GM23338 (cell line): ENCODE measurements around the gene GFER. TPM values are rescaled to one million over a fixed set of nuclear protein-coding genes. Genes with fewer than 3 reads are reported as not detected.

Experiments used
- ATAC-seq: fragments of 200-7000 bp; cut with Tn5 transposase; 3 replicates; pipeline ENCODE4 v1.9.1; 2020
- DNase-seq: peaks from one replicate; pipeline ENCODE4 v3.0.0-alpha.2; 2015; ENCODE audit warnings: low spot score
- H2AFZ ChIP-seq: fragments of 200-600 bp; sonication (generic); 2 replicates; pipeline ENCODE4 v1.8.0; 2016; ENCODE audit warnings: antibody characterized with exemption, mild to moderate bottlenecking, moderate library complexity
- H3F3A ChIP-seq: fragments of 200-600 bp; sonication (generic); replicated peaks from 2 replicates; pipeline ENCODE4 v1.8.0; 2017; ENCODE audit warnings: antibody characterized with exemption, mixed run types, low read depth
- H3K27ac ChIP-seq: fragments of 200-600 bp; sonication (generic); 2 replicates; pipeline ENCODE4 v1.6.1; 2016; ENCODE audit warnings: low read depth
- H3K27me3 ChIP-seq: fragments of 200-600 bp; sonication (generic); 2 replicates; pipeline ENCODE4 v1.8.0; 2016; ENCODE audit warnings: mild to moderate bottlenecking, mixed run types, moderate library complexity; ENCODE audit not compliant: insufficient read depth
- H3K36me3 ChIP-seq: fragments of 200-600 bp; sonication (generic); 2 replicates; pipeline ENCODE4 v1.8.0; 2016; ENCODE audit warnings: mild to moderate bottlenecking; ENCODE audit not compliant: insufficient read depth
- H3K4me1 ChIP-seq: fragments of 200-600 bp; sonication (generic); 2 replicates; pipeline ENCODE4 v1.8.0; 2016; ENCODE audit warnings: mild to moderate bottlenecking, moderate library complexity; ENCODE audit not compliant: insufficient read depth
- H3K4me2 ChIP-seq: fragments of 200-600 bp; sonication (generic); 2 replicates; pipeline ENCODE4 v1.7.1; 2017; ENCODE audit warnings: mixed run types
- H3K4me3 ChIP-seq: fragments of 200-600 bp; sonication (generic); 2 replicates; pipeline ENCODE4 v1.6.1; 2016; ENCODE audit warnings: mixed run types
- H3K79me2 ChIP-seq: fragments of 200-600 bp; sonication (generic); replicated peaks from 2 replicates; pipeline ENCODE4 v1.8.0; 2017; ENCODE audit warnings: mild to moderate bottlenecking; ENCODE audit not compliant: insufficient read depth
- H3K9me2 ChIP-seq: fragments of 200-600 bp; sonication (generic); 2 replicates; pipeline ENCODE4 v1.8.0; 2017; ENCODE audit not compliant: insufficient read depth
- H4K20me1 ChIP-seq: fragments of 200-600 bp; sonication (generic); replicated peaks from 2 replicates; pipeline ENCODE4 v1.8.0; 2017; ENCODE audit warnings: mild to moderate bottlenecking; ENCODE audit not compliant: insufficient read depth
- H3K27ac Mint-ChIP-seq: 2 replicates; pipeline ENCODE4 v1.8.0; 2020; ENCODE audit warnings: inconsistent platforms, mild to moderate bottlenecking, moderate library complexity, mixed read lengths
- H3K27me3 Mint-ChIP-seq: 3 replicates; pipeline ENCODE4 v1.8.0; 2022; ENCODE audit warnings: low read depth, mild to moderate bottlenecking, moderate library complexity, mixed read lengths, inconsistent platforms; ENCODE audit not compliant: insufficient read depth, poor library complexity
- H3K36me3 Mint-ChIP-seq: 3 replicates; pipeline ENCODE4 v1.8.0; 2021; ENCODE audit warnings: low read depth, mild to moderate bottlenecking, inconsistent platforms, moderate library complexity, mixed read lengths
- H3K4me1 Mint-ChIP-seq: 3 replicates; pipeline ENCODE4 v1.8.0; 2020; ENCODE audit warnings: mild to moderate bottlenecking, inconsistent platforms, mixed read lengths
- H3K4me3 Mint-ChIP-seq: 3 replicates; pipeline ENCODE4 v1.8.0; 2021; ENCODE audit warnings: moderate library complexity, mild to moderate bottlenecking, inconsistent platforms, mixed read lengths
- H3K9me3 Mint-ChIP-seq: 3 replicates; pipeline ENCODE4 v1.8.0; 2020; ENCODE audit warnings: moderate library complexity, mild to moderate bottlenecking, inconsistent platforms, mixed read lengths
- CREB1 ChIP-seq: fragments of 250-450 bp; sonication (Bioruptor Pico); IDR thresholded peaks from 2 replicates; pipeline ENCODE4 v1.5.0; 2020; ENCODE audit warnings: low read depth, mild to moderate bottlenecking, moderate library complexity
- EZH2 ChIP-seq: fragments of 200-600 bp; sonication (generic); IDR thresholded peaks from one replicate; pipeline ENCODE4 v1.8.0; 2017; ENCODE audit warnings: antibody characterized with exemption, mild to moderate bottlenecking, low read depth; ENCODE audit not compliant: unreplicated experiment
- EZH2phosphoT487 ChIP-seq: fragments of 200-600 bp; sonication (generic); IDR thresholded peaks from one replicate; pipeline ENCODE4 v1.8.1; 2018; ENCODE audit warnings: antibody characterized with exemption; ENCODE audit not compliant: unreplicated experiment
- JUNB ChIP-seq: IDR thresholded peaks from one replicate; pipeline ENCODE4 v1.6.1; 2016; ENCODE audit warnings: antibody characterized with exemption; ENCODE audit not compliant: unreplicated experiment
- NANOG ChIP-seq: IDR thresholded peaks from 2 replicates; pipeline ENCODE4 v1.6.1; 2016; ENCODE audit warnings: antibody characterized with exemption, borderline replicate concordance
- POLR2AphosphoS5 ChIP-seq: IDR thresholded peaks from 2 replicates; pipeline ENCODE4 v1.6.1; 2016; ENCODE audit warnings: antibody characterized with exemption, low read depth
- STAT1 ChIP-seq: IDR thresholded peaks from one replicate; pipeline ENCODE4 v1.6.1; 2016; ENCODE audit warnings: antibody characterized with exemption; ENCODE audit not compliant: unreplicated experiment
- ZNF114 ChIP-seq: fragments of 250-450 bp; sonication (Bioruptor Pico); IDR thresholded peaks from 2 replicates; pipeline ENCODE4 v1.5.0; 2020; ENCODE audit warnings: mild to moderate bottlenecking, moderate library complexity
- ZNF331 ChIP-seq: fragments of 250-450 bp; sonication (Bioruptor Pico); IDR thresholded peaks from 2 replicates; pipeline ENCODE4 v1.5.0; 2020; ENCODE audit warnings: low read depth, mild to moderate bottlenecking, moderate library complexity
- polyA plus RNA-seq: library from polyadenylated mRNA; unstranded; fragments of >200 nt; fragmentation: Nextera tagmentation; extraction: Ambion mirVana; gene quantifications from 2 replicates; pipeline ENCODE4 v1.2.1, GENCODE V29; 2016
- total RNA-seq: library from RNA; depleted of rRNA; stranded (reverse); fragments of >200 nt; shearing (Covaris generic); gene quantifications from 2 replicates; pipeline ENCODE4 v1.2.3, GENCODE V29; 2014
- TF ChIP-seq, protein P1 (sequence below), 2 experiments: fragments of 200-600 bp in 1 of 2; sonication (generic) in 1 of 2; conservative IDR thresholded peaks; 2 replicates each; pipeline versions ENCODE4 v1.5.1 to v1.6.1; 2016 to 2017; ENCODE audit warnings: antibody characterized with exemption in 2 of 2, low read depth in 2 of 2, mild to moderate bottlenecking in 2 of 2, moderate library complexity in 1 of 2
- TF ChIP-seq, protein P2 (sequence below): IDR thresholded peaks from one replicate; pipeline ENCODE4 v1.6.1; 2018; ENCODE audit warnings: antibody characterized with exemption; ENCODE audit not compliant: unreplicated experiment
- TF ChIP-seq, protein P3 (sequence below): IDR thresholded peaks from 2 replicates; pipeline ENCODE4 v1.6.1; 2016; ENCODE audit warnings: antibody characterized with exemption
- TF ChIP-seq, protein P4 (sequence below): fragments of 250-450 bp; sonication (Bioruptor Pico); IDR thresholded peaks from 2 replicates; pipeline ENCODE4 v1.5.0; 2020; ENCODE audit warnings: mild to moderate bottlenecking, moderate library complexity

Gene GFER
- total and polyA plus RNA-seq, 2 experiments from 2014 or later = 40.1 to 64.5 TPM

DNA sequence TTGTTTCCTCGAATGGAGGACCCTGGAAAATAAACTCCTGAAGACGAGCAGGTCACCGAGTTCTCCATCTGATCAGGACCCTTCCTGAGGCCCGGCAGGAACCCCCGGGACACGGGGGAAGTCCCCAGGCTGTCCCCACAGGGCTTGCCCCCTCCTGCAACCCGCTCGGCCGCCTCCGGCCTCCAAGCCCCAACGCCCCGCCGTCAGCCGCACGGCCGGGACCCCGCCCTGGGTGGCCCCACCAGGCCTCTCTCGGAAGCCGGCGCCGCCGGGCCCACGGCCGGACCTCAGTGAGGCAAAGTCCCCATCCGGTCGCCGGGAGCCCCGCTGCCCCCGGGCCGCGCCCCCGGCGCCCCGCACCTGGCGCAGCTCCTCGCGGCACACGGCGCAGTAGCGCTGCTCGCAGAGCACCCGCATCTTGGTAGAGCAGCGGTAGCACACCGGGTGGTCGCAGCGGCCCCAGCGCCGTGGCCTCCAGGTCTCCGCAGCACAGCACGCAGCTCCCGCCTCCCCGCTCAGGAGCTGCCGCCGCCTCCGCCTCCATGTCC lies 25.2 kb downstream of the GFER start:
- Histone ChIP-seq H3K79me2 (peaks cover 37% of the 10 kb centered on the region), H3K4me1 (peaks cover 20% of the 10 kb centered on the region), H3K4me2 (peak overlapping the region; percentile 97), H3K9me2 (no peaks in the 10 kb centered on the region), H3K36me3 (no peaks in the 10 kb centered on the region), H3K4me3 (peak overlapping the region; percentile 91), H4K20me1 (peaks cover 35% of the 10 kb centered on the region), H3F3A (peaks cover 22% of the 10 kb centered on the region; the same call in 1 of the 2 replicates), H3K27ac (0 out of 2 replicates have a peak overlapping the region, but pooled peaks have one; percentile 45), H3K27me3 (no peaks in the 10 kb centered on the region), H2AFZ (no peak overlapping the region)
- H3K36me3 Mint-ChIP-seq = peaks cover 11% of the 10 kb centered on the region
- no peaks in the 10 kb centered on the region for H3K9me3 Mint-ChIP-seq
- ATAC-seq = peak; percentile 3; the same call in 2 of the 3 replicates
- H3K4me1 Mint-ChIP-seq = peaks cover 36% of the 10 kb centered on the region
- TF ChIP-seq EZH2phosphoT487 (no peak), NANOG (no peak), EZH2 (no peak), STAT1 (no peak), ZNF114 (CRISPR knock-in tag) (no peak), CREB1 (CRISPR knock-in tag) (no peak), POLR2AphosphoS5 (no peak), ZNF331 (no peak), JUNB (no peak)
- TF ChIP-seq, protein P1, sequence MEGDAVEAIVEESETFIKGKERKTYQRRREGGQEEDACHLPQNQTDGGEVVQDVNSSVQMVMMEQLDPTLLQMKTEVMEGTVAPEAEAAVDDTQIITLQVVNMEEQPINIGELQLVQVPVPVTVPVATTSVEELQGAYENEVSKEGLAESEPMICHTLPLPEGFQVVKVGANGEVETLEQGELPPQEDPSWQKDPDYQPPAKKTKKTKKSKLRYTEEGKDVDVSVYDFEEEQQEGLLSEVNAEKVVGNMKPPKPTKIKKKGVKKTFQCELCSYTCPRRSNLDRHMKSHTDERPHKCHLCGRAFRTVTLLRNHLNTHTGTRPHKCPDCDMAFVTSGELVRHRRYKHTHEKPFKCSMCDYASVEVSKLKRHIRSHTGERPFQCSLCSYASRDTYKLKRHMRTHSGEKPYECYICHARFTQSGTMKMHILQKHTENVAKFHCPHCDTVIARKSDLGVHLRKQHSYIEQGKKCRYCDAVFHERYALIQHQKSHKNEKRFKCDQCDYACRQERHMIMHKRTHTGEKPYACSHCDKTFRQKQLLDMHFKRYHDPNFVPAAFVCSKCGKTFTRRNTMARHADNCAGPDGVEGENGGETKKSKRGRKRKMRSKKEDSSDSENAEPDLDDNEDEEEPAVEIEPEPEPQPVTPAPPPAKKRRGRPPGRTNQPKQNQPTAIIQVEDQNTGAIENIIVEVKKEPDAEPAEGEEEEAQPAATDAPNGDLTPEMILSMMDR (conservative IDR thresholded peaks at IDR 0.05; ENCODE audit: low read depth in 2 of 2) = no peak
- TF ChIP-seq, protein P2, sequence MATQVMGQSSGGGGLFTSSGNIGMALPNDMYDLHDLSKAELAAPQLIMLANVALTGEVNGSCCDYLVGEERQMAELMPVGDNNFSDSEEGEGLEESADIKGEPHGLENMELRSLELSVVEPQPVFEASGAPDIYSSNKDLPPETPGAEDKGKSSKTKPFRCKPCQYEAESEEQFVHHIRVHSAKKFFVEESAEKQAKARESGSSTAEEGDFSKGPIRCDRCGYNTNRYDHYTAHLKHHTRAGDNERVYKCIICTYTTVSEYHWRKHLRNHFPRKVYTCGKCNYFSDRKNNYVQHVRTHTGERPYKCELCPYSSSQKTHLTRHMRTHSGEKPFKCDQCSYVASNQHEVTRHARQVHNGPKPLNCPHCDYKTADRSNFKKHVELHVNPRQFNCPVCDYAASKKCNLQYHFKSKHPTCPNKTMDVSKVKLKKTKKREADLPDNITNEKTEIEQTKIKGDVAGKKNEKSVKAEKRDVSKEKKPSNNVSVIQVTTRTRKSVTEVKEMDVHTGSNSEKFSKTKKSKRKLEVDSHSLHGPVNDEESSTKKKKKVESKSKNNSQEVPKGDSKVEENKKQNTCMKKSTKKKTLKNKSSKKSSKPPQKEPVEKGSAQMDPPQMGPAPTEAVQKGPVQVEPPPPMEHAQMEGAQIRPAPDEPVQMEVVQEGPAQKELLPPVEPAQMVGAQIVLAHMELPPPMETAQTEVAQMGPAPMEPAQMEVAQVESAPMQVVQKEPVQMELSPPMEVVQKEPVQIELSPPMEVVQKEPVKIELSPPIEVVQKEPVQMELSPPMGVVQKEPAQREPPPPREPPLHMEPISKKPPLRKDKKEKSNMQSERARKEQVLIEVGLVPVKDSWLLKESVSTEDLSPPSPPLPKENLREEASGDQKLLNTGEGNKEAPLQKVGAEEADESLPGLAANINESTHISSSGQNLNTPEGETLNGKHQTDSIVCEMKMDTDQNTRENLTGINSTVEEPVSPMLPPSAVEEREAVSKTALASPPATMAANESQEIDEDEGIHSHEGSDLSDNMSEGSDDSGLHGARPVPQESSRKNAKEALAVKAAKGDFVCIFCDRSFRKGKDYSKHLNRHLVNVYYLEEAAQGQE = no peak
- TF ChIP-seq, protein P3, sequence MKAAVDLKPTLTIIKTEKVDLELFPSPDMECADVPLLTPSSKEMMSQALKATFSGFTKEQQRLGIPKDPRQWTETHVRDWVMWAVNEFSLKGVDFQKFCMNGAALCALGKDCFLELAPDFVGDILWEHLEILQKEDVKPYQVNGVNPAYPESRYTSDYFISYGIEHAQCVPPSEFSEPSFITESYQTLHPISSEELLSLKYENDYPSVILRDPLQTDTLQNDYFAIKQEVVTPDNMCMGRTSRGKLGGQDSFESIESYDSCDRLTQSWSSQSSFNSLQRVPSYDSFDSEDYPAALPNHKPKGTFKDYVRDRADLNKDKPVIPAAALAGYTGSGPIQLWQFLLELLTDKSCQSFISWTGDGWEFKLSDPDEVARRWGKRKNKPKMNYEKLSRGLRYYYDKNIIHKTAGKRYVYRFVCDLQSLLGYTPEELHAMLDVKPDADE = no peak
- TF ChIP-seq, protein P4, sequence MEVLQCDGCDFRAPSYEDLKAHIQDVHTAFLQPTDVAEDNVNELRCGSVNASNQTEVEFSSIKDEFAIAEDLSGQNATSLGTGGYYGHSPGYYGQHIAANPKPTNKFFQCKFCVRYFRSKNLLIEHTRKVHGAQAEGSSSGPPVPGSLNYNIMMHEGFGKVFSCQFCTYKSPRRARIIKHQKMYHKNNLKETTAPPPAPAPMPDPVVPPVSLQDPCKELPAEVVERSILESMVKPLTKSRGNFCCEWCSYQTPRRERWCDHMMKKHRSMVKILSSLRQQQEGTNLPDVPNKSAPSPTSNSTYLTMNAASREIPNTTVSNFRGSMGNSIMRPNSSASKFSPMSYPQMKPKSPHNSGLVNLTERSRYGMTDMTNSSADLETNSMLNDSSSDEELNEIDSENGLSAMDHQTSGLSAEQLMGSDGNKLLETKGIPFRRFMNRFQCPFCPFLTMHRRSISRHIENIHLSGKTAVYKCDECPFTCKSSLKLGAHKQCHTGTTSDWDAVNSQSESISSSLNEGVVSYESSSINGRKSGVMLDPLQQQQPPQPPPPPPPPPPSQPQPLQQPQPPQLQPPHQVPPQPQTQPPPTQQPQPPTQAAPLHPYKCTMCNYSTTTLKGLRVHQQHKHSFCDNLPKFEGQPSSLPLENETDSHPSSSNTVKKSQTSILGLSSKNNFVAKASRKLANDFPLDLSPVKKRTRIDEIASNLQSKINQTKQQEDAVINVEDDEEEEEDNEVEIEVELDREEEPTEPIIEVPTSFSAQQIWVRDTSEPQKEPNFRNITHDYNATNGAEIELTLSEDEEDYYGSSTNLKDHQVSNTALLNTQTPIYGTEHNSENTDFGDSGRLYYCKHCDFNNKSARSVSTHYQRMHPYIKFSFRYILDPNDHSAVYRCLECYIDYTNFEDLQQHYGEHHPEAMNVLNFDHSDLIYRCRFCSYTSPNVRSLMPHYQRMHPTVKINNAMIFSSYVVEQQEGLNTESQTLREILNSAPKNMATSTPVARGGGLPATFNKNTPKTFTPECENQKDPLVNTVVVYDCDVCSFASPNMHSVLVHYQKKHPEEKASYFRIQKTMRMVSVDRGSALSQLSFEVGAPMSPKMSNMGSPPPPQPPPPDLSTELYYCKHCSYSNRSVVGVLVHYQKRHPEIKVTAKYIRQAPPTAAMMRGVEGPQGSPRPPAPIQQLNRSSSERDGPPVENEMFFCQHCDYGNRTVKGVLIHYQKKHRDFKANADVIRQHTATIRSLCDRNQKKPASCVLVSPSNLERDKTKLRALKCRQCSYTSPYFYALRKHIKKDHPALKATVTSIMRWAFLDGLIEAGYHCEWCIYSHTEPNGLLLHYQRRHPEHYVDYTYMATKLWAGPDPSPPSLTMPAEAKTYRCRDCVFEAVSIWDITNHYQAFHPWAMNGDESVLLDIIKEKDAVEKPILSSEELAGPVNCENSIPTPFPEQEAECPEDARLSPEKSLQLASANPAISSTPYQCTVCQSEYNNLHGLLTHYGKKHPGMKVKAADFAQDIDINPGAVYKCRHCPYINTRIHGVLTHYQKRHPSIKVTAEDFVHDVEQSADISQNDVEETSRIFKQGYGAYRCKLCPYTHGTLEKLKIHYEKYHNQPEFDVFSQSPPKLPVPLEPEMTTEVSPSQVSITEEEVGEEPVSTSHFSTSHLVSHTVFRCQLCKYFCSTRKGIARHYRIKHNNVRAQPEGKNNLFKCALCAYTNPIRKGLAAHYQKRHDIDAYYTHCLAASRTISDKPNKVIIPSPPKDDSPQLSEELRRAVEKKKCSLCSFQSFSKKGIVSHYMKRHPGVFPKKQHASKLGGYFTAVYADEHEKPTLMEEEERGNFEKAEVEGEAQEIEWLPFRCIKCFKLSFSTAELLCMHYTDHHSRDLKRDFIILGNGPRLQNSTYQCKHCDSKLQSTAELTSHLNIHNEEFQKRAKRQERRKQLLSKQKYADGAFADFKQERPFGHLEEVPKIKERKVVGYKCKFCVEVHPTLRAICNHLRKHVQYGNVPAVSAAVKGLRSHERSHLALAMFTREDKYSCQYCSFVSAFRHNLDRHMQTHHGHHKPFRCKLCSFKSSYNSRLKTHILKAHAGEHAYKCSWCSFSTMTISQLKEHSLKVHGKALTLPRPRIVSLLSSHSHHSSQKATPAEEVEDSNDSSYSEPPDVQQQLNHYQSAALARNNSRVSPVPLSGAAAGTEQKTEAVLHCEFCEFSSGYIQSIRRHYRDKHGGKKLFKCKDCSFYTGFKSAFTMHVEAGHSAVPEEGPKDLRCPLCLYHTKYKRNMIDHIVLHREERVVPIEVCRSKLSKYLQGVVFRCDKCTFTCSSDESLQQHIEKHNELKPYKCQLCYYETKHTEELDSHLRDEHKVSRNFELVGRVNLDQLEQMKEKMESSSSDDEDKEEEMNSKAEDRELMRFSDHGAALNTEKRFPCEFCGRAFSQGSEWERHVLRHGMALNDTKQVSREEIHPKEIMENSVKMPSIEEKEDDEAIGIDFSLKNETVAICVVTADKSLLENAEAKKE (CRISPR knock-in tag) = no peak
- H3K27ac Mint-ChIP-seq = no peak overlapping the region
- H3K4me3 Mint-ChIP-seq = peak overlapping the region; percentile 74
- H3K27me3 Mint-ChIP-seq = peaks cover 14% of the 10 kb centered on the region
- DNase-seq = no peak
